CMK (cell line): ENCODE results near the gene DFFB.

Experiments used
- DNase-seq: peaks from one replicate; pipeline ENCODE4 v3.0.0-alpha.2; 2010; ENCODE audit warnings: low read depth

Gene DFFB

GRCh38 chr1:3896396-3897000, 39.2 kb downstream of the DFFB start:
- DNase-seq: no peak

- no peak for DNase-seq
Measured at GRCh38 chr1:3898475-3898735, 41.1 kb downstream of the DFFB start.

GRCh38 chr1:3898994-3899753, 41.9 kb downstream of the DFFB start:
- no peak for DNase-seq

GRCh38 chr1:3899754-3900149, 42.5 kb downstream of the DFFB start:
- peak; percentile 82 for DNase-seq

GRCh38 chr1:3900150-3900968, 43.1 kb downstream of the DFFB start, which contains the start of gene C1orf174:
Gene C1orf174, minus strand, starts transcription at chr1:3900272. Its CDS starts 86 bp downstream, at chr1:3900186.
- peak; percentile 98 for DNase-seq

- peak; percentile 98 for DNase-seq
Measured at GRCh38 chr1:3900969-3901529, 43.8 kb downstream of the DFFB start.

- no peak for DNase-seq
Measured at GRCh38 chr1:3902111-3902511, 44.8 kb downstream of the DFFB start.

GRCh38 chr1:3902571-3903091, 45.4 kb downstream of the DFFB start:
- DNase-seq: no peak

- DNase-seq: no peak
Measured at GRCh38 chr1:3903141-3904005, 46.1 kb downstream of the DFFB start.

- DNase-seq: no peak
Measured at GRCh38 chr1:3904006-3904842, 46.9 kb downstream of the DFFB start.

- no peak for DNase-seq
Measured at GRCh38 chr1:3904843-3905185, 47.5 kb downstream of the DFFB start.

GRCh38 chr1:3905266-3905952, 48.1 kb downstream of the DFFB start:
- no peak for DNase-seq

GRCh38 chr1:3905953-3906671, 48.8 kb downstream of the DFFB start:
- no peak for DNase-seq

GRCh38 chr1:3906672-3907020, 49.4 kb downstream of the DFFB start:
- DNase-seq: no peak

- peak; percentile 68 for DNase-seq
Measured at GRCh38 chr1:3907031-3907534, 49.8 kb downstream of the DFFB start.

- no peak for DNase-seq
Measured at GRCh38 chr1:3907621-3908165, 50.4 kb downstream of the DFFB start.

- DNase-seq: no peak
Measured at GRCh38 chr1:3908886-3909517, 51.7 kb downstream of the DFFB start.

GRCh38 chr1:3909615-3910014, 52.3 kb downstream of the DFFB start:
- no peak for DNase-seq
